NOMO-1 treated with DMSO at 0.1 percent for 48 hours (cell line): ENCODE measurements around the gene MAPKAP1.

ENCODE experiments used
- DNase-seq: peaks from one replicate; lab custom pipeline; 2025; ENCODE audit not compliant: unreplicated experiment; lab: John Stamatoyannopoulos, UW

The MAPKAP1 gene

GRCh38 chr9:125646217-125646616 is 60.8 kb downstream of the MAPKAP1 start:
- DNase-seq, result no peak

GRCh38 chr9:125644819-125645507 is 62.0 kb downstream of the MAPKAP1 start:
- no peak for DNase-seq

- DNase-seq, result no peak
Observed at GRCh38 chr9:125642311-125642710, 64.7 kb downstream of the MAPKAP1 start.

- DNase-seq, result no peak
Observed at GRCh38 chr9:125639057-125639456, 68.0 kb downstream of the MAPKAP1 start.

- no peak for DNase-seq
Observed at GRCh38 chr9:125638239-125639045, 68.6 kb downstream of the MAPKAP1 start.

- DNase-seq, result no peak
Observed at GRCh38 chr9:125637241-125637640, 69.8 kb downstream of the MAPKAP1 start.

GRCh38 chr9:125635888-125636287 is 71.1 kb downstream of the MAPKAP1 start:
- DNase-seq, result no peak

- DNase-seq, result peak; percentile 72
Observed at GRCh38 chr9:125634040-125634717, 72.8 kb downstream of the MAPKAP1 start.

- peak; percentile 41 for DNase-seq
Observed at GRCh38 chr9:125633116-125633745, 73.8 kb downstream of the MAPKAP1 start.

- peak; percentile 96 for DNase-seq
Observed at GRCh38 chr9:125632321-125633115, 74.5 kb downstream of the MAPKAP1 start.

GRCh38 chr9:125631391-125632085 is 75.5 kb downstream of the MAPKAP1 start:
- DNase-seq, result peak; percentile 65

- no peak for DNase-seq
Observed at GRCh38 chr9:125630436-125630835, 76.6 kb downstream of the MAPKAP1 start.

GRCh38 chr9:125629446-125629845 is 77.6 kb downstream of the MAPKAP1 start:
- DNase-seq, result peak; percentile 91

- DNase-seq, result no peak
Observed at GRCh38 chr9:125626187-125626586, 80.8 kb downstream of the MAPKAP1 start.

- no peak for DNase-seq
Observed at GRCh38 chr9:125621170-125621569, 85.8 kb downstream of the MAPKAP1 start.

GRCh38 chr9:125620216-125620615 is 86.8 kb downstream of the MAPKAP1 start:
- no peak for DNase-seq

GRCh38 chr9:125617087-125617486 is 89.9 kb downstream of the MAPKAP1 start:
- DNase-seq, result no peak

- no peak for DNase-seq
Observed at GRCh38 chr9:125613141-125613540, 93.9 kb downstream of the MAPKAP1 start.

- DNase-seq, result no peak
Observed at GRCh38 chr9:125612616-125613015, 94.4 kb downstream of the MAPKAP1 start.
